ENCODE measurements around the gene MORN2.

Gene MORN2

GRCh38 chr2:38892819-38893218, 17.0 kb downstream of the MORN2 start:
- DNase-seq, result no peak

DNA sequence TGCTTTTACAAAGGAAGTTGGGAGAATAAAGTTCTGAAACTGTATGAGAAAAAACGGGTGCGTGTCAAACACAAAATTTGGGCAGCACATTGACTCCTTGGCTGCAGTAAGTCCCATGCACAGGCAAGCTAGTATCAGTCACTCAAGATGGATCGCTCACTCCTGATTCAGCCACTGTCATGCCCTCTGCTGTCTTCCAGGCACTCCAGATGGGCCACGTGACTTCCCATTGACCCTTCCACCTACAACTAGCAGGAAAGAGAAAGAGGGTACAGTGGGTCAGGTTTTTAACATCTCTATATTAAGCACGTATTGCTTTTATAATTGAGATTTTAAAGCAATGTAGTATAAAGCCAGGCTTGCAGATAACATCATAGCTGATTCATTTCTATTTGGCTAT, 22.5 kb downstream of the MORN2 start:
- no peak for DNase-seq

DNA sequence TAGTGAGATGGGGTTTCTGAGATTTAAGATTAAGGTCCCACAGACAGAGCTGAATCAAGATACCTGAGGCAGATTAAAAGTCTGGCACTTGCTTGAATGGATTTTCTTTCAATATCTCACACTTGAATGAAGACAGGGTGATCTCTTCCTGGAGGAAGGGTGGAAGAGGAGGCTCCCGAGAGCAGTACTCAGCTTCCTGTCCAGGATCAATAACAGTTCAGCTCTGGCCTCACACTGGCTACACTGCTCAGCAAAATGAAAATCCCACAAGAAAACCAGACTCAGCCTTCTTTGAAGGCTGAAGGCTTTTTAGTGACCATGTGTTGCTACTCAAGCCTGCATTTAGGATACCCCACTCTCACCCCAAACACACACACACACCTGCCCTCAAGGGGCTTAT, 24.9 kb downstream of the MORN2 start:
- DNase-seq, result no peak

DNA sequence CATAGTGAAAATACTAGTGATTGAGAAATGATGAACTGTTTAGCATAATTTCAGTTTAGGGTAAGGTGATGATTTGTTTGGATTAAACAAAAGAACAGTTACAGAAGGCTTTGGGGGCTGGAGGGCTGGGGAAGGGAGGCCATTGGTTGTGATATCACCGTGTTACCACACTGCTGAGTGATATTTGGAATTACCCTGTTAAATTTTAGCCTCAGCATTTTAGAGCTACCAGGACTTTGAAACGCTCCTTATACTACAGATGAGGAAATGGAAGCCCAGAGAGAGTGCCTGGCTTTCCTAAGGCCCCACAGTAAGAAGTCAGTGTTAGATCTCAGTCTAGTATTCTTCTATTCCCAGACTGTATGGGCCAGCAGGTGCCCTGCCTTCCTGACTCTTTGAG, 29.5 kb downstream of the MORN2 start:
- DNase-seq, result no peak

GRCh38 chr2:38907242-38907641, 31.5 kb downstream of the MORN2 start:
- DNase-seq, result no peak

DNA sequence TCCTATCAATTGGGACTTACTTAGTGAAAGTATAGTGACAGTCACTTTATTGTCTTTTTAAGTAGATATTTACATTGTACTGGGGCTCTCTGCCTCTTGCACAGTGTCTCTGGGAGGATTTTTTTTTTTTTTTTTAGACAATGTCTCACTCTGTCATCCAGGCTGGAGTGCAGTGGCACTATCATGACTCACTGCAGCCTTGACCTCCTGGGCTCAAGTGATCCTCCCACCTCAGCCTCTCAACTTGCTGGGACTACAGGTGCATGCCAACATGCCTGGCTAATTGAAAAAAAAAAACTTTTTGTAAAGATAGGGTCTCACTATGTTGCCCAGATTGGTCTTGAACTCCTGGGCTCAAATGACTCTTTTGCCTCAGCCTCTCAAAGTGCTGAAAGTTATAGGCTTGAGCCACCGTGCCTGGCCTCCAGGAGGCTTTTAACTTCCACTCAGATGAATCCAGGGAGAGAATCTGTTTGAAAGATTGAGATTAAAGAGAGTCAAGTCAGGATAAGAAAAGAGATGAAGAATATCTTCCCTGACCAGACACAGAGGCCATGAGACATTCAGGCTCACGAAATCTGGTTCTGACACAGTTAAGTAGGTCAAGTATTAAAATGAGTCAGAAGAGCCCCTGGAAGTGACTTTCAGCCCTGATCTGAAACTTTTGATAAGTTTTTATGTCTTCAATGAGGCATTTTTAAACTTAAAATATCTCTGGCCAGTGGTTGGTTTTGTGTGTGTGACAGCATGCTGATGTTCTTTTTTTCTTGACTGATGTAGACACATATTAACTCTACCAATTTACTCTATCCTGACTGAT, 32.2 kb downstream of the MORN2 start:
- DNase-seq, result no peak

- DNase-seq, result no peak
Measured at GRCh38 chr2:38909872-38910271, 34.1 kb downstream of the MORN2 start.

DNA sequence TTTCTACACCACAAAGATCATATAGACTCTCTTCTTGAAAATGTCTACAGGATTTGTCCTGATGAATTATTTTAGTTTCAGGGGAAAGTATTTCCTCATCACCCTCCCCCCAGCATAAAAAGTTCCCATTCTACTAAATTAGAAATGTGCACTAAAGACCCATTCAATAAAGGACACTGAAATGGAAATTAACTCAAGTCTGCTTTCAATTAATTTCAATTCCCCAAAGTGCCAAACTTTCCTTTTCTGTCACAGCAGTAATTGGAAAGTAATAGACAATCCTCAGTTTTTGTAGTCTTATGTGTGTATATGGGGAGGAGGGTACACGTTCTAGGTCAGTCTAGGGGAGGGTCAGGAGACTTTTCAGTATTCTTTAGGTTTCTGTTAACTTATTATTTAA, 35.4 kb downstream of the MORN2 start:
- no peak for DNase-seq

- DNase-seq, result no peak
Measured at GRCh38 chr2:38912619-38913018, 36.8 kb downstream of the MORN2 start.

DNA sequence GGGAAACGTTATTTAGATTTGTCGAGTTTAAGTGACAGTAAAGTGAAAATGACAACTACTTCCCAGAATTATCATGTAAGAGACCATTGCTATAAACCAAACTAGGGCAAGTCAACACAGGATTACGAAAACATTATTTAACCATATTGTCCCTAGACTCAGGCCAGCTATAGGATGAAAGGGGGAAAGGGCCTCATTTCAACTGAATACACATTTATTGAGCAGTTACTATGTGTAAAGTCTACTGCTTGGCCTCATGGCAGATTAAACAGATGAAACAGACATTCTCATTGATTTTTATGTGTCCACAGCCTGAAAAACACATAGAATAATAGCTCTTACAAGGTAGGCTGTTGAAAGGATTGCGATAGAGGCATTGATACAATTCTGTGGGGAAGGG, 46.6 kb downstream of the MORN2 start:
- DNase-seq, result no peak

DNA sequence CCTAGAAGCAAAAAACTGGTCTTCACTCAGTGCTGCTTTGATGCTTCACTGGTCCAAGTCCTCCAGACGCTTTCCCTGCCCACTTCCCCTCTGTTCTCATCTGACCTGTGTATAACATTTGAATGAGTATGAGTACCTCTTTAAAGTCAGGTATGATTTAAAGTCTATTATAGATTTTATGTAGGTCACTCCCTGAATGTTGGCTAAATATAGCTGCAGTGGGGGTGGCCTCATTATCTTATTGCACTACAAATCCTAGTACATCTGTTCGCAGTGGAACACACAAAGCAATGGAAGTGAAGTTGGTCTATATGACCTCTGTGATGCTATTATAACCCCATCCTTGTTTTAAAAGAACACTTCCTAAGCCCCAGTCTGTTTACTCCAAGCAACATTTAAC, 47.1 kb downstream of the MORN2 start:
- no peak for DNase-seq

DNA sequence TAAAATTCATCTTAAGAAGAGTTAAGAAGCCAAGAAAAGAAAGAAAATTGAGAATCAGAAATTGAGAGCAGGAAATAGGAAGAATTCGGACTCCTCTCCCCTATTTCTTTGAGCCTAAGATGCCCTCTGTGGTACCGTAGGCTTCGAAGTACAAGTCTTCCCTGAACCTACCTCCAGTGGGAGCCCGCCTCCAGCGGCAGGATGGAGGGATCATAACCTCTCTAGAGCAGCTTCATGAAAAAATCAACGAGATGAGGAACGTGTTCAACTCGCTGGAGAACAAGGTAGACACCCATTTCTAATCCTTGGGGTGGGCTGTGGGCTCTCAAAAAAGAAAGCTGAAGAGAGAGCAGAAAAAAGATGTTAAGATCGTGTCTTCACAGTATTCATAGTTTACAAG, 50.2 kb downstream of the MORN2 start:
- DNase-seq, result no peak

DNA sequence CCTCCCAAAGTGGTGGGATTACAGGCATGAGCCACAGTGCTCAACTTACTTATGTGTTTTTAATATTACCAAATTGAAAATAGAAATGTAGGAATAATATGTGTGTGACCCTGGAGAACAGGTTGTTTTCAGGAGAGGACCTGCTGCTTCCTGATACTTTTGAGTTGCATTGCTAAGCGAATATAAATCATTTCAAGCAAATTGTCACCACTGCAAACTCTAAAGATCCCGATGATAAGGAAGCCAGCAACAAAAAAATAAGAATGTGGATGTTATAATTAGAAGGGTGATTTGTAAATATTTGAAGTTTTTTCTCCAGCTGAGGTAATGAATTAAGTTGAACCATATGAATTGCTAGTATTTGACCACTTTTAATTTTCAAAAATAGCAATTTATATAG, 54.8 kb downstream of the MORN2 start:
- no peak for DNase-seq
